GM10847 (cell line): Measurements from ENCODE around the gene SH2D3C.

Source experiments
- POLR2A ChIP-seq: IDR thresholded peaks from 2 replicates; pipeline ENCODE4 v1.6.1; 2011; ENCODE audit not compliant: insufficient read length; ENCODE audit errors: extremely low read depth

SH2D3C gene

GRCh38 chr9:127729522-127730256 lies 48.8 kb downstream of the SH2D3C start:
- no peak for TF ChIP-seq POLR2A

GRCh38 chr9:127728808-127729207 lies 49.7 kb downstream of the SH2D3C start:
- TF ChIP-seq POLR2A = no peak

GRCh38 chr9:127726871-127727270 lies 51.6 kb downstream of the SH2D3C start:
- TF ChIP-seq POLR2A = no peak

- no peak for TF ChIP-seq POLR2A
These were observed 54.5 kb downstream of the SH2D3C start for GRCh38 chr9:127724012-127724411.

GRCh38 chr9:127723444-127723843 lies 55.0 kb downstream of the SH2D3C start:
- TF ChIP-seq POLR2A = no peak

- no peak for TF ChIP-seq POLR2A
These were observed 55.5 kb downstream of the SH2D3C start for GRCh38 chr9:127723013-127723412.

- no peak for TF ChIP-seq POLR2A
These were observed 56.3 kb downstream of the SH2D3C start for GRCh38 chr9:127722055-127722745.

- TF ChIP-seq POLR2A = no peak
These were observed 57.1 kb downstream of the SH2D3C start for GRCh38 chr9:127721391-127721821.

GRCh38 chr9:127720865-127721227 lies 57.6 kb downstream of the SH2D3C start:
- no peak for TF ChIP-seq POLR2A

GRCh38 chr9:127720031-127720864 lies 58.2 kb downstream of the SH2D3C start:
- TF ChIP-seq POLR2A = no peak

GRCh38 chr9:127717766-127718165 lies 60.7 kb downstream of the SH2D3C start:
- TF ChIP-seq POLR2A = no peak

GRCh38 chr9:127716412-127716811 lies 62.1 kb downstream of the SH2D3C start:
- TF ChIP-seq POLR2A = no peak

- no peak for TF ChIP-seq POLR2A
These were observed 62.8 kb downstream of the SH2D3C start, which contains the start of the genes PTRH1 and TTC16 for GRCh38 chr9:127715470-127716337. TSS of gene PTRH1 (minus strand) at chr9:127715663. CDS start at chr9:127715639, 24 bp downstream. TSS of gene TTC16 (plus strand) at chr9:127716079. CDS start at chr9:127716146, 67 bp downstream.

GRCh38 chr9:127714951-127715469 lies 63.5 kb downstream of the SH2D3C start:
- no peak for TF ChIP-seq POLR2A
